ENCODE data around the gene OR3A2.

- TF ChIP-seq POLR2AphosphoS5 (IDR thresholded peaks at IDR 0.05) (no peak), CTCF (IDR thresholded peaks at IDR 0.05; ENCODE audit: poor library complexity, severe bottlenecking) (no peak), EZH2 (IDR thresholded peaks at IDR 0.05; ENCODE audit: borderline replicate concordance, insufficient read depth, low read length, poor library complexity, severe bottlenecking) (no peak), RAD21 (conservative IDR thresholded peaks at IDR 0.05) (no peak)
These were observed 110.0 kb downstream of the OR3A2 start for GRCh38 chr17:3276126-3276525.
